Panc1 (cell line): ENCODE measurements around the gene RAP1GDS1.

Experiments
- POLR2AphosphoS5 ChIP-seq: IDR thresholded peaks from 2 replicates; pipeline ENCODE4 v1.6.1; 2012; ENCODE audit warnings: mild to moderate bottlenecking, low read depth, low read length, moderate library complexity
- SIN3A ChIP-seq: IDR thresholded peaks from 2 replicates; pipeline ENCODE4 v1.6.1; 2012; ENCODE audit warnings: low read depth, mild to moderate bottlenecking, low read length, moderate library complexity, borderline replicate concordance; ENCODE audit not compliant: insufficient read depth
- TCF7L2 ChIP-seq: IDR thresholded peaks from 2 replicates; pipeline ENCODE4 v1.6.1; 2011; ENCODE audit warnings: mild to moderate bottlenecking, low read depth, low read length, inconsistent platforms
- TF ChIP-seq, protein P1 (sequence below): fragments of 450-650 bp; IDR thresholded peaks from 2 replicates; pipeline ENCODE4 v1.5.1; 2017; ENCODE audit warnings: mild to moderate bottlenecking

- TF ChIP-seq, protein P1, sequence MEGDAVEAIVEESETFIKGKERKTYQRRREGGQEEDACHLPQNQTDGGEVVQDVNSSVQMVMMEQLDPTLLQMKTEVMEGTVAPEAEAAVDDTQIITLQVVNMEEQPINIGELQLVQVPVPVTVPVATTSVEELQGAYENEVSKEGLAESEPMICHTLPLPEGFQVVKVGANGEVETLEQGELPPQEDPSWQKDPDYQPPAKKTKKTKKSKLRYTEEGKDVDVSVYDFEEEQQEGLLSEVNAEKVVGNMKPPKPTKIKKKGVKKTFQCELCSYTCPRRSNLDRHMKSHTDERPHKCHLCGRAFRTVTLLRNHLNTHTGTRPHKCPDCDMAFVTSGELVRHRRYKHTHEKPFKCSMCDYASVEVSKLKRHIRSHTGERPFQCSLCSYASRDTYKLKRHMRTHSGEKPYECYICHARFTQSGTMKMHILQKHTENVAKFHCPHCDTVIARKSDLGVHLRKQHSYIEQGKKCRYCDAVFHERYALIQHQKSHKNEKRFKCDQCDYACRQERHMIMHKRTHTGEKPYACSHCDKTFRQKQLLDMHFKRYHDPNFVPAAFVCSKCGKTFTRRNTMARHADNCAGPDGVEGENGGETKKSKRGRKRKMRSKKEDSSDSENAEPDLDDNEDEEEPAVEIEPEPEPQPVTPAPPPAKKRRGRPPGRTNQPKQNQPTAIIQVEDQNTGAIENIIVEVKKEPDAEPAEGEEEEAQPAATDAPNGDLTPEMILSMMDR: no peak
- no peak for TF ChIP-seq POLR2AphosphoS5
- no peak for TF ChIP-seq TCF7L2
- no peak for TF ChIP-seq SIN3A
These were observed 102.2 kb downstream of the RAP1GDS1 start for GRCh38 chr4:98363431-98363830.
